Tibial nerve (tissue), 3 donors: ENCODE measurements around the gene TMEM158.

Experiments
- POLR2A ChIP-seq, 2 donors: fragments of 450-650 bp; IDR thresholded peaks; one replicate each; pipeline ENCODE4 v1.6.1; 2017; ENCODE audit warnings: antibody characterized with exemption in 2 of 2, mild to moderate bottlenecking in 2 of 2, moderate library complexity in 2 of 2
- TF ChIP-seq, protein P1 (sequence below), 5 experiments: fragments of 200-600 bp in 3 of 5; fragments of 450-650 bp in 2 of 5; sonication (generic) in 3 of 5; IDR thresholded peaks; one replicate each; pipeline ENCODE4 v1.5.1; 2016 to 2019; ENCODE audit warnings: antibody characterized with exemption in 5 of 5, mild to moderate bottlenecking in 3 of 5, moderate library complexity in 2 of 5

DNA sequence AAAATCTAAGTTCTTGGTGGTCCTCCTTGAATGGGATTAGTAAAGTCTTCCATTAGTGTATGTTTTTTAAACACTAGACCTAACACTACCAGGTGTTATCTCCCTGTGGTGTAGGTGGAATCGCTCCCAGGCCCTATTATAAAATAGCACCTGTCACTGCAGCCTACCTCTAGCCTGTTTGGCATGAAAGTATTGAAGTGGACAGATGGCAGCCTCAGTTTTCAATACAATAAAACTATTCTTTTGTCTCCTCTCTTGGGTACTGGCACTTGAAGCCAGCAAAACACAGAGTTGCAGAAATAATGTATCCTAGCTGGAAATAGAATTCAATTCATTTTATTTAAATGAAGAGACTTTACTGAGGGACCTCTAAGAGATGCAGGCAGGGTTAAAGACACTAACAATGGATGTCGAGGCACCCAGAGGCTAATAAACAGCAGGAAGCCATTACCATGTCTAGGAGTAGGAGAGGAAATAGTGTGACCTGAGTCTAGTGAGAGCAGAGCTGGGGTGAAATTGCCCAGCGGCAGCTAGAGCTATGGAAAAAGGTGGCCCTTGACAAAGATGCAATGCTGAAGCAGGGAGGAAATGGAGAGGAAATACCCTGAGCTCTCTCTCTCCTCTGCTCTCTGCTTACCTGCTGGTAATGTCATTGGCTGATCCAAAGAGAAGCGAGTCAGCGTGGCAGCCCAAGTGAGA lies 49.1 kb upstream of the TMEM158 start:
- TF ChIP-seq, protein P1, sequence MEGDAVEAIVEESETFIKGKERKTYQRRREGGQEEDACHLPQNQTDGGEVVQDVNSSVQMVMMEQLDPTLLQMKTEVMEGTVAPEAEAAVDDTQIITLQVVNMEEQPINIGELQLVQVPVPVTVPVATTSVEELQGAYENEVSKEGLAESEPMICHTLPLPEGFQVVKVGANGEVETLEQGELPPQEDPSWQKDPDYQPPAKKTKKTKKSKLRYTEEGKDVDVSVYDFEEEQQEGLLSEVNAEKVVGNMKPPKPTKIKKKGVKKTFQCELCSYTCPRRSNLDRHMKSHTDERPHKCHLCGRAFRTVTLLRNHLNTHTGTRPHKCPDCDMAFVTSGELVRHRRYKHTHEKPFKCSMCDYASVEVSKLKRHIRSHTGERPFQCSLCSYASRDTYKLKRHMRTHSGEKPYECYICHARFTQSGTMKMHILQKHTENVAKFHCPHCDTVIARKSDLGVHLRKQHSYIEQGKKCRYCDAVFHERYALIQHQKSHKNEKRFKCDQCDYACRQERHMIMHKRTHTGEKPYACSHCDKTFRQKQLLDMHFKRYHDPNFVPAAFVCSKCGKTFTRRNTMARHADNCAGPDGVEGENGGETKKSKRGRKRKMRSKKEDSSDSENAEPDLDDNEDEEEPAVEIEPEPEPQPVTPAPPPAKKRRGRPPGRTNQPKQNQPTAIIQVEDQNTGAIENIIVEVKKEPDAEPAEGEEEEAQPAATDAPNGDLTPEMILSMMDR (IDR thresholded peaks at IDR 0.05), result no peak
- no peak for TF ChIP-seq POLR2A (IDR thresholded peaks at IDR 0.05)
